Common myeloid progenitor, CD34-positive (primary cell): ENCODE data around the gene MBD3L3.
"Not testable (repeated sequence)": the region's sequence is repeated elsewhere in the genome, so short reads cannot be mapped to it uniquely, and the experiment has no call there.

Experiments used
- CTCF ChIA-PET: fragments of 350-600 bp; sonication (Branson Sonifier 250); formaldehyde crosslinking; loops from one replicate; lab custom pipeline; 2021; ENCODE audit warnings: antibody characterized with exemption; lab: Charles Lee
- POLR2A ChIA-PET: fragments of 350-600 bp; sonication (Branson Sonifier 250); formaldehyde crosslinking; loops from one replicate; lab custom pipeline; 2021; ENCODE audit warnings: antibody characterized with exemption; lab: Charles Lee
- DNase-seq, 3 donors: peaks; one replicate each; pipeline versions ENCODE4 v3.0.0 to v3.0.0-alpha.2; 2013
- H3K27ac ChIP-seq, 2 experiments: 1 replicate in 1 of 2; 2 replicates in 1 of 2; pipeline ENCODE4 v1.7.0; 2013; ENCODE audit warnings: inconsistent platforms in 2 of 2, low read length in 2 of 2, mild to moderate bottlenecking in 2 of 2, low read depth in 1 of 2, moderate library complexity in 1 of 2; ENCODE audit not compliant: severe bottlenecking in 2 of 2, insufficient read depth in 1 of 2, poor library complexity in 1 of 2
- H3K27me3 ChIP-seq, 5 experiments: replicated peaks in 2 of 5; 1 replicate in 3 of 5; 2 replicates in 2 of 5; pipeline versions ENCODE4 v1.6.1 to v1.7.0; 2013; ENCODE audit warnings: low read length in 4 of 5, mild to moderate bottlenecking in 2 of 5, moderate library complexity in 2 of 5, inconsistent platforms in 1 of 5; ENCODE audit not compliant: insufficient read depth in 5 of 5, control insufficient read depth in 4 of 5
- H3K36me3 ChIP-seq, 4 experiments: 1 replicate in 2 of 4; 2 replicates in 2 of 4; pipeline versions ENCODE4 v1.6.1 to v1.7.0; 2013; ENCODE audit warnings: low read length in 3 of 4, control low read depth in 1 of 4, mild to moderate bottlenecking in 1 of 4; ENCODE audit not compliant: control insufficient read depth in 4 of 4, insufficient read depth in 4 of 4
- H3K4me1 ChIP-seq, 4 experiments: 1 replicate in 3 of 4; 2 replicates in 1 of 4; pipeline versions ENCODE4 v1.6.1 to v1.7.1; 2013; ENCODE audit warnings: low read length in 3 of 4, mild to moderate bottlenecking in 3 of 4, control low read depth in 1 of 4, inconsistent platforms in 1 of 4, moderate library complexity in 1 of 4; ENCODE audit not compliant: control insufficient read depth in 4 of 4, insufficient read depth in 4 of 4; ENCODE audit errors: control extremely low read depth in 1 of 4
- H3K4me3 ChIP-seq, 7 experiments: 1 replicate in 4 of 7; 2 replicates in 3 of 7; pipeline versions ENCODE4 v1.5.1 to v1.7.0; 2013; ENCODE audit warnings: mild to moderate bottlenecking in 7 of 7, low read length in 6 of 7, moderate library complexity in 6 of 7, inconsistent platforms in 2 of 7, low read depth in 2 of 7, control low read depth in 1 of 7; ENCODE audit not compliant: insufficient read depth in 4 of 7, control insufficient read depth in 1 of 7; ENCODE audit errors: extremely low read depth in 1 of 7
- H3K9me3 ChIP-seq, 5 experiments: 1 replicate in 4 of 5; 2 replicates in 1 of 5; pipeline versions ENCODE4 v1.6.1 to v1.7.1; 2013; ENCODE audit warnings: low read length in 4 of 5, mild to moderate bottlenecking in 2 of 5, inconsistent platforms in 1 of 5, low read depth in 1 of 5, moderate library complexity in 1 of 5; ENCODE audit not compliant: control insufficient read depth in 4 of 5, insufficient read depth in 2 of 5; ENCODE audit errors: control extremely low read depth in 1 of 5
- WGBS: methylation state at CpG from one replicate; pipeline ENCODE4 v1.1.5; 2013; ENCODE audit not compliant: insufficient coverage; 5-methylcytosine and 5-hydroxymethylcytosine counted together

The MBD3L3 gene

DNA sequence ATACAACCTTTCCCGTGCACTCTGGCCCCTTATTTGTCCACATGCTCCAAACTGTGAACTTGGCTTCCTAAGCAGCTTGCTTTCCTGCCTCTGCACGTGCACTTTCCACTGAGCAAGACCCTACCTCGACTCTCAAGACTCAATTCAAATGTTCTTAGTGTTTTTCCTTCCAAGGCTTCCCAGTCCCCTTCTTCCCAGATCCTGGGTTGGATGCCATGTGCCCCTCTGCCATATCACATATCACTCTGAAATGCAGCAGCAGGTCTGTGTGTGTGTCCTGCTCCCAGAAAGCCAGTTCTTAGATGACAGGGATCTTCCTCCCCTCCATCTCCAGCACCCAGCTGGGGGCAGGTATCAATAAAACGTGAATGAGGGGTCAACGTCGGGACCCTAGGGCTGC, 14.1 kb upstream of the MBD3L3 start:
- WGBS, result 100% methylated on average over 3 of the region's 6 CpGs
- POLR2A ChIA-PET, result no interaction called here
- Histone ChIP-seq H3K27me3 (no peaks in the 10 kb centered on the region), H3K27ac (no peak overlapping the region), H3K9me3 (peaks cover 1 to 42% (median 34%) of the 10 kb centered on the region in 5 experiments), H3K36me3 (peaks cover 23 to 65% (median 53%) of the 10 kb centered on the region in 4 experiments), H3K4me1 (peaks cover 5 to 13% (median 10%) of the 10 kb centered on the region in 4 experiments), H3K4me3 (no peak overlapping the region)
- DNase-seq, result no peak
- CTCF ChIA-PET, result no interaction called here

DNA sequence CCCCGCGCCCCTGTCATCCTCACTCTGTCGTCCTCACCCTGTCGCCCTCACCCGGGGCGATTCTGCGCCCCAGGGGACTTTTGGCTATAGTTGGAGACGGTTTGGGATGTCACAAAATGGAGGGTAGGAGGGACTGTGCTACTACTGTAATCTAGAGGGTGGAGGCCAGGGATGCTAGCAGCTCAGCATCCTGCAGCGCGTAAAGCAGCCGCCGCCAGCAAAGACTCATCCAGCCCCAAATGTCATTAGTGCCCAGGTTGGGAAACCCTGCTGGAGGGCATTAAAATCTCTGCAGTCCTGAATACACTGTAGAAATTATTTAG, 11.4 kb upstream of the MBD3L3 start:
- peak overlapping the region; percentile 64 to 89 for H3K27ac ChIP-seq
- H3K36me3 ChIP-seq, result peaks cover 10 to 39% (median 27%) of the 10 kb centered on the region in 4 experiments
- no peaks in the 10 kb centered on the region for H3K27me3 ChIP-seq
- H3K4me1 ChIP-seq, result peaks cover 5 to 13% (median 10%) of the 10 kb centered on the region in 4 experiments
- POLR2A ChIA-PET, result interaction anchor here (0.8 to 1.4 kb wide), 2 partner anchors 17 to 21 kb away, joined by 3 to 6 read pairs; no protein-coding TSS in a partner anchor
- H3K4me3 ChIP-seq, result peak overlapping the region; percentile 90 to 98 (median 97)
- CTCF ChIA-PET, result interaction anchor here (0.6 to 1.4 kb wide), 3 partner anchors 15 to 950 kb away, joined by 3 read pairs; no protein-coding TSS in a partner anchor
- peaks cover 0 to 17% (median 13%) of the 10 kb centered on the region in 5 experiments for H3K9me3 ChIP-seq
- no peak for DNase-seq
- 0% methylated on average over 4 of the region's 12 CpGs for WGBS

DNA sequence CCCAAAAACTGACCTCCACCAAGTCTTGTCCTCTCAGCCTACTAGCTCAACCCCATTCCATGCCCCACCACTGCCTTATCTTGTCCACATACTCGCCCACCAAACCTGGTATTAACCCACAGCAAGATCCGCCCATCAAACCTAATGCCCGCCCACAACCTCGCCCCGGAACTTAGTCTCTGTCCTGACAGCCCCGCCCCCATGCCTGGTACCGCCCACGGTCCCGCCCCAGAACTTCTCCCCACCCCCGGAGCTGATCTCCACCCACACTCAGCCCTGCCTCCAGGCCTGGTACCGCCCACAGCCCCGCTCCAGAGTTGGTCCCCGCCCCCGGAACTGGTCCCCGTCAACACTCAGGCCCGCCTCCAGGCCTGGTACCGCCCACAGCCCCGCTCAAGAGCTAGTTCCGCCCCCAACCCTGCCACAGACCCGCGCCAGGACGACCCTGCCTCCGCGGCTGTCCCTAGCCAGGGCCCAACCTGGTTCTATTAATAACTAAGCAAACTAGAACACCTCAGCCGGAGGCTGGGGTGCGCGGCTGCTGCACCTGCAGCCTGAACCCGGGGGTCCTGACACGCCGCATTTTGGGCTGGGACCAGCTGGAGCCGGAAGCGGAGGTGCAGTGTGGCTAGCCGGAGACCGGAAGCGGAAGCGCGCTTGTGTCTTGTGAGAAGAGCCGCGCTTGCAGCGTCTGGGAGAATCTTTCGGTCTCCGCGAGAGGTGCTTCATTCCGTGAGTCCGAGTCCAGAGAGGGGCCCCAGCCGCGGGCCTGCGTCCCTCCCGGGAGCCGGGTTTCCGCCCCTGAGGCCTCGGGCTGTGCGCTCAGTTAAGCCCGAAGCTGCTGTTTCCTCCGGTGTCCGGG, 10.8 kb upstream of the MBD3L3 start, which contains the start of gene ZNF557:
TSS of gene ZNF557 (plus strand) at position 662 of the 862 bp plus-strand sequence. CDS start 5,372 bp downstream, outside the sequence.
- peak within 1 kb of the TSS; percentile 64 to 89 for H3K27ac ChIP-seq
- peak; percentile 98 to 99 (median 99) for DNase-seq
- CTCF ChIA-PET, result interaction anchor here (0.6 to 1.4 kb wide), 3 partner anchors 15 to 951 kb away, joined by 3 read pairs; no protein-coding TSS in a partner anchor
- peaks cover 0 to 16% (median 11%) of the 10 kb centered on the region in 5 experiments for H3K9me3 ChIP-seq
- POLR2A ChIA-PET, result interaction anchor here (0.8 to 1.4 kb wide), 2 partner anchors 18 to 22 kb away, joined by 3 to 6 read pairs; no protein-coding TSS in a partner anchor
- H3K4me1 ChIP-seq, result peaks cover 5 to 13% (median 10%) of the 10 kb centered on the region in 4 experiments
- H3K4me3 ChIP-seq, result peak within 1 kb of the TSS; percentile 90 to 98 (median 97)
- H3K36me3 ChIP-seq, result peaks cover 10 to 33% (median 22%) of the 10 kb centered on the region in 4 experiments
- H3K27me3 ChIP-seq, result no peaks in the 10 kb centered on the region
- 0% methylated on average over 39 of the region's 56 CpGs for WGBS

DNA sequence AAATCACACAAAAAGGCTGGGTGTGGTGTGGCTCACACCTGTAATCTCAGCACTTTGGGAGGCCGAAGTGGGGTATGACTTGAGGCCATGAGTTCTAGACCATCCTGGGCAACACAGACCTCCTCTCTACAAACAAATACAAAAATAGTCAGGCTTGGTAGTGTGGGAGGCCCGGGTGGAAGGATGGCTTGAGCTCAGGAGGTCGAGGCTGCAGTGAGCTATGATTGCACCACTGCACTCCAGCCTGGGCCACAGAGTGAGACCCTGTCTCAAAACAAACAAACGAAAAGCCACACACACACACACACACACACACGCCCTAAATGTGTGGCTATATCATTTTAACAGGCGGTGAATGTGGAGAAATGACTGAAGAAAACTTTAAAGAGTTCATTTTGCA, 10.1 kb upstream of the MBD3L3 start:
- no peaks in the 10 kb centered on the region for H3K27me3 ChIP-seq
- no CpG with 5 or more reads among the region's 6 CpGs for WGBS
- H3K4me3 ChIP-seq, result peak overlapping the region in 4 of 7 experiments; percentile 30 to 97 (median 52)
- ChIA-PET POLR2A (interaction anchor here (1.4 kb wide), 1 partner anchor 23 kb away, joined by 6 read pairs; no protein-coding TSS in a partner anchor), CTCF (interaction anchor here (0.6 to 1.4 kb wide), 2 partner anchors 16 to 106 kb away, joined by 3 read pairs; no protein-coding TSS in a partner anchor)
- DNase-seq, result no peak
- H3K9me3 ChIP-seq, result peaks cover 0 to 13% (median 9%) of the 10 kb centered on the region in 5 experiments
- H3K36me3 ChIP-seq, result peaks cover 8 to 26% (median 17%) of the 10 kb centered on the region in 4 experiments
- H3K4me1 ChIP-seq, result peaks cover 5 to 13% (median 10%) of the 10 kb centered on the region in 4 experiments
- no peak overlapping the region for H3K27ac ChIP-seq

DNA sequence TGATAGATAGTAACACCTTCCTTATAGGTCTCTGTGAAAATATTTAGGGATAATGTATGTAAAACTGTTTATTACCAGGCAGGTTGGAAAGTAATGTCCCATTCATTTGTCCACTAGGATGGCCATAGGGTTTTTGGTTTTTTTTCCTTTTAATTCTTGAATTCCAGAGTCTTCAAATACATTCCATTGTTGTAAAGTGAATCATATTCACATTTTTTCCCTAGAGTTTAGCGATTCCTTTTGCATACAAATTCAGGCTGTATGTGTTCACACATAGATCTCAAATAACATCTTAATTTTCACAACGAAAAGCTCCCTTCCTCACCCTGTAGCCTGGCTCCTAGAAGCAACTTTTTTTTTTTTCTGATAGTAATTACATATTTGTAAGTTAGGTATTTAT, 9.2 kb upstream of the MBD3L3 start:
- Histone ChIP-seq H3K9me3 (peaks cover 0 to 4% (median 4%) of the 10 kb centered on the region in 5 experiments), H3K4me1 (peaks cover 5 to 13% (median 10%) of the 10 kb centered on the region in 4 experiments), H3K27ac (no peak overlapping the region), H3K4me3 (no peak overlapping the region), H3K27me3 (no peaks in the 10 kb centered on the region), H3K36me3 (peaks cover 5 to 18% (median 11%) of the 10 kb centered on the region in 4 experiments)
- WGBS, result no CpG with 5 or more reads among the region's 2 CpGs
- ChIA-PET CTCF (interaction anchor here (0.7 kb wide), 1 partner anchor 62 kb away, joined by 3 read pairs; no protein-coding TSS in a partner anchor), POLR2A (no interaction called here)
- no peak for DNase-seq

DNA sequence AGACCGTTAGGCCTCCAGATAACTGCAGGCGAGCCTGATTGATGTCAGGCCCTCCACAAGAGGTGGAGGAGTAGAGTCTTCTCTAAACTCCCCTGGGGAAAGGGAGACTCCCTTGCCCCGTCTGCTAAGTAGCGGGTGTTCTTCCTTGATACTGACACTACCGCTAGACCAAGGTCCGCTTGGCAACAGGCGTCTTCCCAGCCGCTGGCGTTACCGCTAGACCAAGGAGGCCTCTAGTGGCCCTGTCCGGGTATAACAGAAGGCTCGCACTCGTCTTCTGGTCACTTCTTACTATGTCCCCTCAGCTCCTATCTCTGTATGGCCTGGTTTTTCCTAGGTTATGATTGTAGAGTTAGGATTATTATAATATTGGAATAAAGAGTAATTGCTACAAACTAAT, 8.6 kb upstream of the MBD3L3 start:
- peak in 2 of 3 donors; percentile 48 to 60 for DNase-seq
- 82% methylated on average over 10 of the region's 13 CpGs for WGBS
- H3K27me3 ChIP-seq, H3K9me3 ChIP-seq, H3K27ac ChIP-seq, H3K4me3 ChIP-seq, POLR2A ChIA-PET: not testable (repeated sequence)
- peaks cover 0 to 12% (median 5%) of the 10 kb centered on the region in 4 experiments for H3K36me3 ChIP-seq
- H3K4me1 ChIP-seq, result peaks cover 5 to 13% (median 10%) of the 10 kb centered on the region in 4 experiments
- CTCF ChIA-PET, result interaction anchor here (0.7 kb wide), 1 partner anchor 61 kb away, joined by 3 read pairs; no protein-coding TSS in a partner anchor
